H1 (cell line): ENCODE measurements around the gene TRMT44. TPM values are rescaled to one million over a fixed set of nuclear protein-coding genes. Genes with fewer than 3 reads are reported as not detected.

Experiments used
- CHD7 ChIP-seq: fragments of 300-600 bp; sonication (generic); IDR thresholded peaks from 2 replicates; pipeline ENCODE4 v1.7.1; 2012; ENCODE audit warnings: low read length, moderate library complexity, mild to moderate bottlenecking, inconsistent platforms; ENCODE audit not compliant: insufficient replicate concordance
- EGR1 ChIP-seq: IDR thresholded peaks from 2 replicates; pipeline ENCODE4 v1.6.1; 2011; ENCODE audit warnings: low read depth, low read length, borderline replicate concordance
- SAP30 ChIP-seq: fragments of 300-600 bp; sonication (generic); IDR thresholded peaks from 2 replicates; pipeline ENCODE4 v1.7.1; 2012; ENCODE audit warnings: low read length, moderate library complexity, mild to moderate bottlenecking, inconsistent platforms; ENCODE audit not compliant: insufficient read depth, insufficient replicate concordance
- SIN3A ChIP-seq, 2 experiments: IDR thresholded peaks in 1 of 2; conservative IDR thresholded peaks in 1 of 2; 2 replicates each; pipeline ENCODE4 v1.6.1; 2011 to 2012; ENCODE audit warnings: low read length in 2 of 2, improper control_type of control experiment in 1 of 2, low read depth in 1 of 2, mild to moderate bottlenecking in 1 of 2
- TCF12 ChIP-seq: IDR thresholded peaks from 2 replicates; pipeline ENCODE4 v1.6.1; 2011; ENCODE audit warnings: low read depth, mild to moderate bottlenecking, low read length
- polyA plus RNA-seq, 7 experiments: library from polyadenylated mRNA; depleted of rRNA in 3 of 7; stranded (reverse) in 5 of 7; unstranded in 2 of 7; fragments of >200 nt in 5 of 7; fragments of 200-250 nt in 2 of 7; gene quantifications; 1 replicate in 5 of 7; 2 replicates in 1 of 7; 4 replicates in 1 of 7; pipeline versions ENCODE4 v1.2.1 to v1.2.3, GENCODE V29; 2011 to 2013; ENCODE audit warnings: missing spikeins in 2 of 7, mixed read lengths in 2 of 7
- total RNA-seq: library from RNA; stranded (reverse); fragmentation: NEBNext Ultra II Directional; extraction: Animal tissue kit (Norgen Biotek cat#: 25700); gene quantifications from 2 replicates; pipeline ENCODE4 v1.2.1, GENCODE V29; 2021

TRMT44 gene
- total and polyA plus RNA-seq, 2 of the 8 experiments (the other 6 are each of a cell fraction or from before 2014, with no cell fraction given) = 8.6 to 23.9 TPM

- no peak for TF ChIP-seq CHD7
- no peak for TF ChIP-seq SAP30
- no peak for TF ChIP-seq TCF12
- TF ChIP-seq EGR1 = no peak
- no peak for TF ChIP-seq SIN3A (conservative IDR thresholded peaks at IDR 0.05 in 1 of 2, IDR thresholded peaks at IDR 0.05 in 1 of 2; ENCODE audit: low read depth in 1 of 2, low read length in 2 of 2)
Observed at GRCh38 chr4:8469550-8469949, 29.0 kb downstream of the TRMT44 start (continued).
